ENCODE data around the gene RNASE11.

DNA sequence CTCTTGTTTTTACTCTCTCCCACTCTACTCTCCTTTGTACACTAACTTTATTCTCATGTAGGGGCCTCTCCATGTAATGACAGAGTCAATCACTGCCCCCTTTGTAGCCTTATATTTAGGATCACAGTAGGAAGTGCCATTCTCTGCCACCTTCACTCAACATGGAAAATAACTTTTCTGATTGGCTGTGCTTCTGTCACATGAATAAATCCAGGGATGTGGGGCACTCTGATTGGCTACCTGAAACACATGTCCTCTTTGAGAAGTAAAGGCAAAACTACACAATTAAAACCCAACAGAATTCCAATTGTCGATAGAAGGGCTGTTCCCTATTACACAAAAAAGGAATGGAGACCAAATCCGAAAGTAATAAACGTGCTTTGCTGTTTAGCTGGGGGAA is 26.8 kb downstream of the RNASE11 start, which contains the start of gene RNASE9:
- TF ChIP-seq, protein P1, sequence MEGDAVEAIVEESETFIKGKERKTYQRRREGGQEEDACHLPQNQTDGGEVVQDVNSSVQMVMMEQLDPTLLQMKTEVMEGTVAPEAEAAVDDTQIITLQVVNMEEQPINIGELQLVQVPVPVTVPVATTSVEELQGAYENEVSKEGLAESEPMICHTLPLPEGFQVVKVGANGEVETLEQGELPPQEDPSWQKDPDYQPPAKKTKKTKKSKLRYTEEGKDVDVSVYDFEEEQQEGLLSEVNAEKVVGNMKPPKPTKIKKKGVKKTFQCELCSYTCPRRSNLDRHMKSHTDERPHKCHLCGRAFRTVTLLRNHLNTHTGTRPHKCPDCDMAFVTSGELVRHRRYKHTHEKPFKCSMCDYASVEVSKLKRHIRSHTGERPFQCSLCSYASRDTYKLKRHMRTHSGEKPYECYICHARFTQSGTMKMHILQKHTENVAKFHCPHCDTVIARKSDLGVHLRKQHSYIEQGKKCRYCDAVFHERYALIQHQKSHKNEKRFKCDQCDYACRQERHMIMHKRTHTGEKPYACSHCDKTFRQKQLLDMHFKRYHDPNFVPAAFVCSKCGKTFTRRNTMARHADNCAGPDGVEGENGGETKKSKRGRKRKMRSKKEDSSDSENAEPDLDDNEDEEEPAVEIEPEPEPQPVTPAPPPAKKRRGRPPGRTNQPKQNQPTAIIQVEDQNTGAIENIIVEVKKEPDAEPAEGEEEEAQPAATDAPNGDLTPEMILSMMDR (IDR thresholded peaks at IDR 0.05), result no peak
- no peak for TF ChIP-seq POLR2A (IDR thresholded peaks at IDR 0.05)
